D341Med (cell line): ENCODE measurements around the gene ABCG1.

Source experiments
- DNase-seq: peaks from one replicate; pipeline ENCODE4 v3.0.0; 2012; ENCODE audit warnings: low spot score

The ABCG1 gene

DNA sequence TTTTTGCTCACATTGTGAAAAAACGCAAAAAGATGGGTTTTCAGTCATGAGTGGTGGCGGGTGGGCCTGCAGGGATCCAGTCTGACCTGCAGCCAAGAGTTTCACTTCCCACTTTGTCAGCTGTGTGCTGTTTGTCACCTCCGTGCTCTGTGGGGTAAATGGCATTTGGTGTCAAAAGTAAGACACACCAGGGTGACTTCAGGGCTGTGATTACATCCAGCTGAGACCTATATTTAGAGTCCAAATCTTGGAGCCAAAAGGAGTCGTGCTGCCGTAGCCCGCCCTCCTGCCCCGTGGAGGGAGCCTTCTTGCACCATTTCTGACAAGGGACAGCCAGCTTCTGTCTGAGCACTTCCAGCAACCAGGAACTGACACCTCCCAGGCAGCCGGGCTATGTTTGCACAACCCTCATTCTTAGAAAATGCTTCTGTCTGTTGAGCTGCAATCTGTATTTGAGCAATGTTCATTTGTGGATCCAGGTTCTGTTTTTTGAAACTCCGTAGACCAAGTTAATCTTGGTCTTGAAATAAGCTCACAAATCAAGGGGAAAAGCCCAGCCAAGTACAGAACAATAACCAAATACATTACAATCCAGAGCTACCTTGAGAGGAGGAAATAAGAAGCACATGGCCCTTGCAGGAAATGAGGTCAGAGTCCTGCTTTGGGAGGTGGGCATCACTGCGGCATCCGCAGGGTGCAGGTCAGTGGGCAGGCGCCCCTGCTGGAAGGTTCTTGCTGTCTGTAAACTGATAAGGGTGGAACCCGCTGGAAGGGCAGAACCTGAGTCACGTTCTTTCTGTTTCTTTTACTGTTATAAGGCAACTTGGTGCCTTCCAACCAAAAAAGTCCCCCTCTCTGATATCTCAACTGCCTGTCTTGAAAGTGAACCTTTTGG, 14.4 kb downstream of the ABCG1 start:
- DNase-seq: no peak

DNA sequence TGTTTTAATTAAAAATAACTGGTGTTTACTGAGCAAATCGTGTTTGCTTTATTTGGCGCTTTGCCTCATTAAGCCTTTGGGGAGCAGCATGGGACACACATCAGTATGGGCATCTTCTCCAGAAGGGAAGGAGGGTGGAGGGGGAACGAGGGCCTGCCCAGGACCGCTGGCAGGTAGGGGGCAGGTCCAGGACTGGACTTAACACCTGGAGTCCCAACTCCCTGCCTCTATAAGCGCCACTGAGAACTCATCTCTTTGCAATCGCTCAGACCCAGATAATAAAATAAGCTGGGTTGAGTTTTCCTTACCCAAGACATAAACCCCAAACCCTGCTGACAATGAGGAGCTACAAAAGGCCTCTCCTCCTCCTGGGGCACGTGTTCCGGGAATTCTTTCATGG, 15.1 kb downstream of the ABCG1 start:
- no peak for DNase-seq

DNA sequence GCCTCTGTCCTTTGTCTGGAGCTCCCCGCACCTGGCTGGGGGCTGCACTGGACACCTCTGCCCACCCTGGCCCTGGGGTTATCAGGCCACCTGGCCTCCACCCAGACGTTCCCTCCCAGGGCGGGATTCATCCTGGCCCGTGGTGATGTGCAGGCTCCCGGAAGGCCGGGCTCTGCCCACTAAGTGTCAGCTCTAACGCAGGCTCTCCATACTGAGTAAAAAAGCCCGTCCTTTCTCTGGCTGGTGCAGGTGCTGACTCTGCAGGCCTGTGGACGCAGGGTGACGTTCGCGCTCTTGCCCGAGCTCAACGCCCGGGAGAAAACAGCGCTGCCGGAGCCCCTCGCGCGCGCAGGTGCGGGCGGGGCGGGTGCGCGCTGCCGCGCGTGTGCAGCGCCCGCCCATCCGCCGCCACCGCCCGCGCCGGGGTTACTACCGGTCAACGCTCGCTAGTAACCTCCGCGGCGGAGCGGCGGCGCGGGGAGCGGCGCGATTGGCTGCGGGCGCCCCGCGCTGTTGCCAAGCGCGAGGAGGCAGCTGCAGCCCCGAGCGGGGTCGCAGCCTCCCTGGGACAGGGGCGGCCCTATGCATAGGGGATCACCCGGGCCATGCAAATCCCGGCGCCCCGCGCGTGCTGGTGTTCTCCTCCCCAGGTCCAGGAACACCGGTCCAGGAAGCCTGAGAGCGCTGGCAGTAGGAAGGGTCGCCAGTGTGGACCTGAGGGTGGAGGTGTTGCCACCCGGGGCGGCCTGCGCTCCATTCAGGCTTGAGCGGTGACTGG, 15.7 kb downstream of the ABCG1 start:
- DNase-seq: peak; percentile 88

DNA sequence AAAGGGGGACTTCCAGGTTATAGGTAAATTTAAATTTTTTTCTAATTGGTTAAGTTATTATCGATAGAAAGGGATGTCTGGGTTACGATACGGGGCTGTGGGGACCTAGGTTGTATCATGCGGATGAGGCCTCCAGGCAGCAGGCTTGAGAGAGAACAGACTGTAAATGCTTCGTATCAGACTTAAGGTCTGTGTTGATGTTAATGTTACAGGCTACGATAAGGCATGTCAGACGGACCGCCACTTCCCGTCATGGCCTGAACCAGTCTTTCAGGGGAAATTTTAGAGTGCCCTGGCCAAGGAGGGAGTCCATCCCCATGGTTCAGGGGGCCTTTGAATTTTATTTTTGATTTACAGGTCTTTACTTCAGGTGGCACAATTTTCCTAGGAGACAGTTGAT, 16.7 kb downstream of the ABCG1 start:
- no peak for DNase-seq

DNA sequence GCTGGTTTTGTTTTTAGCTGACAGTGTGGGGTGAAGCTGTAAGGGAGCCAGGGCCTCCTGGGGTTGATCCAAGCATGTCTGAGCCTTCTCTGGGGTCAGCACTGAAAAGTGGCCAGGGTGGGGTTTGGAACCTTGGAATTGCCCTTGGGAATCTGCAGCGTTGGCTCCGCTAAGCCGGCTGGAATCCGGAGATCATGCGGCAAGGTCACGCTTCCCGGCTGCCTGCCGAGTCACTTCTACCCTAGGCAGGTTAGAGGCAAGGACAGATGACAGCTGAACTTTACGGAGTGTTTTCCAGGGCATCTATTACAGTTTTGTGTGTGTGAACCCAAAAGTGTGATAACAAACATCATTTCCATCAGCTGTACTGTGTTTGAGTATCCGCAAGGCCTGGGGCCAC, 17.1 kb downstream of the ABCG1 start:
- no peak for DNase-seq

DNA sequence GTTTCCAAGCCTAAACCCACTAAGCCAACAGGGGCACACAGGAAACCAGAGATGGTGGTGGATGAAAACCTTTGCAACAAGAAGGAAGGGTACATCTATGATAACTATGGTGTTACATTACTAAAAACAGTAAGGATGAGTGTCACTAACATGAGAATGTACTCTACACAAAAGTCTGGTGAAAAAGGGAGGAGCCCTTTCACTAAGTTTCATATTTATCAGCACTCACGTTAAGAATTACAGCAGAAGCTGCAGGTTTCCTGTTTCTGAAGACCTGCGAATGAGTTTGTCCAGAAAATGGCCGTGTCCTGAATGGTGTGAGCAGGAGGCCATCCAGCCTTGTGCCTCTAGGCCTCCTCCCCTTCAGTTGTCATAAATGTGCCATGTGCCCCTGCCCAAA, 17.8 kb downstream of the ABCG1 start:
- DNase-seq: no peak

DNA sequence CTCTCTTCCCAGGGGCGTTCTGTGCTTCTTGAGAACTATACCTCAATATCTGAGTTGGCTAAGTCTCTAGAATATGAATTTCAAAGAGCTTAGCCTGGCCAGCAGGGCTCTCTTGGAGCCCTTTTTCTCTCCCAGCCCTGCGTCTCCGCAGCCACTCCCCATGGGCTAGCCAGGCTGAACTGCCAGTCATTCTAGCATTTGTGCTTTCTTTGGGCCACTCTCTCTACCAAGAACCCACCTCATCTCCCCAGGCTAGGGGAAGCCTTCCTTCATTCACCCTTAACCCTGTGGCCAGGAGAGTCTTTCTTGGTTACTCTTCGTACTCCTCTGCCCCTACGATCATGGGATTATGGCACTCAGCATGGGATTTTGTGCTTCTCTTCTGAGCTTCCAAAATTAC, 18.2 kb downstream of the ABCG1 start:
- no peak for DNase-seq

DNA sequence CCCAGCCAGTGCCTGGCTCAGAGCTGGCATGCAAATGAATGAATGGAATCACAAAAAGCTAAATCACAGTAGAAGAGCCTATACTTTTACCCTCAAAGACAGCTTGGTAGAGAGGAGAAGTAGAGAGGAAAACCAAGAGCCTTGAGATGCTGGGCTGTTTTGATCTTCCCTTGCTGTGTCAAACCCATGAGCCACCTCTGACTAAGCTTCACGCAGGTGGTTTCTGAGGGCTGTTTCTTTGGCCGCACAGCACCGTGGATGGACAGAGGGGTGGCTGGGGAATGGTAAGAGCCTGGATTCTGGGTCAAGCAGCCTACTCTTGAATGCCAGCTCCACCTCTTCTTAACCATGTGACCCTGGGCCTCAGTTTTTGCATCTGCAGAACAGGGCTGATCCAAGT, 18.6 kb downstream of the ABCG1 start:
- no peak for DNase-seq

DNA sequence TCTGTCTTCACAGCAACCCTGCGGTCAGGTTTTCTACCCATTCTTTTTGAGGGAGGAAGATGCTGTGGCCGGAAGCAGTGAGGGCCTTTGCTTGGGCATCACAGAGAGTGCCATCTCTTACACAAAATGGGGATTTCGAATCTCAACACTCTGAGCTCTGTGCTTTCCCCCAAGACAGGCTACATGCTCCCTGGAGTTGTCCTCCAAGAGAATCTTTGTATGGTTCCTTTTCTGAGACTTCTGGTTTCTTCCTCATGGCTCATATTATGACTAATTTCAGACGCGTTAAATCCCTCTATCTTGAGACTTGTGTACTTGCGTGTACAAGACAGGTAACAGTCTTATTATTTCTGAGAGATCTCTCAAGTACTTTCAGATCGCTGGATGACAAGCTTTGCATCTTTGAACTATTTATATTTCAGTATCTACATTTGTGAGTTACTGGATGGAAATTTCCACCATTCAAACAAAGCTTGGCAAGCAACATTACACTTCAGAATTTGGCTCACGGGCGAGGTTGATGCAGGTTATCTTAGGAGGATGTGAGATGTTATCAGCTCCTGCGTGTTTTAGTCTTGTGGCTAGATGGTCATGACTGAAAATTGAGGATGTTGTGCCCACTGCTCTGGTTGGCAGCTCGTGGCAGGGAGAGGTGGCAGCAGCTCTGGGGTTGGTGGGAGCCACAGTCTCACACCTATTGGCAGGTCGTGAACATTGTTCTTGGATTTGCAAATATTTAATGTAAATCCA, 19.4 kb downstream of the ABCG1 start:
- no peak for DNase-seq

DNA sequence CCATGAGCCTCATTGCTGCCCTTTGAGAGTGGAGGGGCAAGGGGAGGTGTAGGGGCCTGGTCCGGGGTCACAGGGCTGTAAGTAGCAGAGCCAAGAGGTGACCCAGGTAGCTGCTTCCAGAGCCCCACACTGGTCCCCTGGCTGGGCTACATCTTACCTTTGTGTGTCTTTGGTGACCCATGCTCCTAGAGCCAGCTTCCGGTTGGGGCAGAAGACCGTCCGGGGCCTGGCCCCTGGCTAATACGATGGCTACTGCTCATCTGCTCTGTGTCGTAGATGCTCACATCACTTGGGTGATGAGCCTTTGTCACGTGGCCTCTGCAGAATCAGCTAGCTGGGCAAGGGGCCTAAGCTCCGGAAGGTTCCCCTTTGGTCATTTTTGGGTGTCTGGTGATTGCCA, 20.6 kb downstream of the ABCG1 start:
- DNase-seq: no peak

DNA sequence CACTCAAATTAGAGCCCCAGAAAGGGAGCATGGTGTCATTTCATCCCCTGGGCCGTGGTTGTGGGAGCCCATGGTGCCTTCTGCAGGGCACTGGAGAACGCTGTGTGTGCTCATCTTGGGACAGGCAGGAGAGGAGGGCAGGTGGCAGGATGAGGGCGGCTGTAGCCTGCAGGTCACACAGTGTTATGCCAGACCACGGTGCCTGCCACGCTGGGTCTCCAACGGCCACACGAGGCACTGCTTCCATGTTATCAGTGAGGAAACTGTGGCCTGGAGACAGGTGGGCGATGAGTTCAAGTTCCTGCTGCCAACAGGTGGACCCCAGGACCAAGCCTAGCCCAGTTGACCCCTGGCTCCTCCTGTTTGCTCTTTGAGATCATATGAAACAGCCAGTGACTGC, 21.0 kb downstream of the ABCG1 start:
- no peak for DNase-seq

DNA sequence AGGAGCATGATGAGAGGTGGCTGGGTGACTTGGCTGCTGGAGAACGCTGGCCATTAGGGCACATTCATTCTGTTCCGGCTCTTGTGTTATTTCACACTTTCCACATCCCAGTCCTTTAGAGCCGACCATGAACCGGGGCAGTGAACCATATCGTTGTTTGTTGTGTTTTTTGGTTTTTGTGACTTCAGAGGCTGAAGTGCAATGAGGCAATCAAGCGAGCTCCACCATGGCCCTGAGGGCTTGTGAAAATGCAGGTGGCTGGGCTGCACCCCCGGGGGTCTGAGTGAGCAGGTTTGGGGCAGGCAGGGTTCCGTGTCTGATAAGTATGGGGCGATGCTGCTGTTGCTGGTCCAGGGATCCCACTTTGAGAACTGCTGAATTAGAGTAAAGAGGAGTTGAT, 23.7 kb downstream of the ABCG1 start:
- DNase-seq: no peak

DNA sequence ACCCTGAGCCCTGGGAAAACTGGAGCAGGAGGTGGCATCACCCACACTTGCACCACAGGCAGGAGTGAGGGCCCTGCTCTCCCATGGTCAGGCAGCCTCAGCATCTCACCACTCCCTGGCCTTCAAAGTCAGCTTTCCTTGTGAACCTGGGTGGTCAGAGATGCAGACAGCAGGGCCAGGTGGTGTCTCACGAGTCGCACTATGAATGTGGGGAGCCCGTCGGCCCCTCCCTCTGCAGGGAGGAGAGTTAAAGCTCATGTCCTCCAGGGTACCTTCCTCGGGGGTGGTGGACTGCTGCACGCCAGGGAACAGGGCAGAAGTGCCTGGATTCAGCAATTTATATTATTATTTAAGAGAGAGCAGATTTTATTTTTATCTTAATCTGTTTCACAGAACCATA, 24.1 kb downstream of the ABCG1 start:
- DNase-seq: no peak

DNA sequence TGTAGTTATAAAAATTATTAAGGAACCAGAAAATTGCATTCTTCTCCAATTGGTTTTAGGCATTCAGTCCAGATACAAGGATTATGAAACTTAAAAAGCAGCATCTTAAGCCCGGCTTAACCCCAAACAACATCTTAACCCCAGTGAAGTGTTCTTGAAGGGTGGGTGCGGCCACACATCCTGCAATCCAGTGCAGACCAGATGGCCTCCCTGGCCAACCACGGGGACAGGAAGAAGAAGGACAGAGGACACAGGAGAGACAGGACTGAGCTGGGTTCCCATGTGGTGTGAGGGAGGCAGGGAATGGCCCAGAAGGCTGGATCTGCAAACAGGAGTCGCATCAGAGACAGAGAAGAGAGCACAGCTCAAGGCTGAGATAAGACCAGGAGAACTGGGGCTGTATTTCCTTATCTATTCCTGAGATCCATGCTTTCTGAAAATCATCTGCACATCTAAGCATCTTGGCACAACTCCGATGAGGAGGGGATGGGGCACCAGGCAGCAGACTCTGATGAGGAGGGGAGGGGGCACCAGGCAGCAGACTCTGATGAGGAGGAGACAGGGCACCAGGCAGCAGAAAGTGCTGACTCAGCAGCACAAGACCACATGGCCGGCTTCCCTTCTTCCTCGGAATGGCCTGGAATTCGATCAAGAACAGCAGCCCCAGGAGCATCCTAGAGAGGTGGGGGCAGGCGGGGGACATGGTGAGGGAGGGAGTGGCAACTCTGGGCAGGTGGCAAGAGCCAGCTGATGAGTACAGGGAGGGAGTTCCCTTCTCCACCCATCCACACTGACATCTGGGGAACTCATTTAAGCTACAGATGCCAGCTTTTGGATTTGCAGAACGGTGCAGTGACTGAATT, 26.6 kb downstream of the ABCG1 start:
- DNase-seq: no peak

DNA sequence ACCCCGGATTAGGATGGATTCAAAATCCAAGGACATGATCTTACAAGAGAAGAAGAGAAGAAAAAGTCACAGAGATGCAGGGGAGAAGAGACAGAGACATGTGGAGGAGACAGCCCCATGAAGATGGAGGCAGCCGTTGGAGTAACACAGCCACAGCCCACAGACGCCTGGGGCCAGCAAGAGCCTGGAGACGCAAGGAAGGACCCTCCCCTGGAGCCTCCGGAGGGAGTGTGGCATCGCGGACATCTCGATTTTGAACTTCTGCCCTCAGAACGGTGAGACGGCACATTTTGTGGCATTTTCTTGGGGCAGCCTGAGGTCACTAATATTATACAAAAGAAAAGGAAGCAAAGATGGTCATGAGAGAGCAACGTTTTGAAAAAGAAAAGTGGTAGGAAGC, 28.8 kb downstream of the ABCG1 start:
- no peak for DNase-seq

DNA sequence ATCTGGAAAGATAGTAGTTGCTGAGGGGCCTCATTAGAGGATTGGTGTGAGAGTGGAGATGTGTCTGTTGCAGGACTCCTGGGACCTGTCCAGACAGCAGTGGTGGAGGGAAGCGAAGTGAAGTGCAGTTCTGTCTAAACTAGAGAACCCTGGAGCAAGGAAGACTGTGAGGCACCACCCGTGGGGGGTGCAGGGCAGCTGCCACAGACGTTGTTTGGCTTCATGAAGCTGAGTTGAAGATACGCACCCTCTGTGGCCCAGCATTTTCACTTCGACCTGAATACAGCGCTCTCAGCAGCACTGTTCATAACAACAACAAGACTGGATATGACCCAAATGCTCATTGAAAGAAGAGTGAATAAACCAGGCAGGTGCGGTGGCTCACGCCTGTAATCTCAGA, 29.3 kb downstream of the ABCG1 start:
- DNase-seq: no peak

DNA sequence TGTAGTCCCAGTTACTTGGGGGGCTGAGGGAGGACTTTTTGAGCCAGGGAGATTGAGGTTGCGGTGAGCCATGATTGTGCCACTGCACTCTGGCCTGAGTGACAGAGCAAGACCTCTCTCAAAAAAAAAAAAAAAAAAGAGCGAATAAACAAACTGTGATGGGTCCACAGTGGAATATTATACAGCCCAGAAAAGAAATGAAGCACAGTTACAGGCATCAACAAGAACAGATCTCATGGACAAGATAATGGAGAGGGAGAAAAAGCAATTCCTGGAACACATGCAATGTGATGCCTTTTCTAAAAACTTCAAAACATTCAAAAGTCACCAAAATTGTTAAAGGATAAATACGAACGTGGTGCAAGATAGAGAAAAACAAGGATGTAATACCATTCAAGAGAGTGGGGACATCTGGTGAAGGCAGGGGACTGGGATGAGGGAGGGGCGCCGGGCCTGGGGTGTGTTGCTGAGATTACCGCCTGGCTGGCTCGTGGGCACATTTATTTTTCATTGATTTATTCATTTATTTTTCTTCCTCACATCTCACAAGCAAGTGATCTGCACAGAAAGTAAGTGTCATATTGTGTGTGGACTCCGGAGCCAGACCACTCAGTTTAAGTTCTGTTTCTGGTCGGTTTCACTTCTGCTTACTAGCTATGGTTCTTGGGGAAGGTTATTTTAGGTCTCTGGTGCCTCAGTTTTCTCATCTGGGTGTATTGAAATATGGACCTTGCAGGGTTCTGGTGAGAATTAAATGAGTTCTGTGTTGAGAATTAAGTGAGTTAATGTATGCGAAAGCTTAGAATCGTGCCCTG, 30.1 kb downstream of the ABCG1 start:
- no peak for DNase-seq

DNA sequence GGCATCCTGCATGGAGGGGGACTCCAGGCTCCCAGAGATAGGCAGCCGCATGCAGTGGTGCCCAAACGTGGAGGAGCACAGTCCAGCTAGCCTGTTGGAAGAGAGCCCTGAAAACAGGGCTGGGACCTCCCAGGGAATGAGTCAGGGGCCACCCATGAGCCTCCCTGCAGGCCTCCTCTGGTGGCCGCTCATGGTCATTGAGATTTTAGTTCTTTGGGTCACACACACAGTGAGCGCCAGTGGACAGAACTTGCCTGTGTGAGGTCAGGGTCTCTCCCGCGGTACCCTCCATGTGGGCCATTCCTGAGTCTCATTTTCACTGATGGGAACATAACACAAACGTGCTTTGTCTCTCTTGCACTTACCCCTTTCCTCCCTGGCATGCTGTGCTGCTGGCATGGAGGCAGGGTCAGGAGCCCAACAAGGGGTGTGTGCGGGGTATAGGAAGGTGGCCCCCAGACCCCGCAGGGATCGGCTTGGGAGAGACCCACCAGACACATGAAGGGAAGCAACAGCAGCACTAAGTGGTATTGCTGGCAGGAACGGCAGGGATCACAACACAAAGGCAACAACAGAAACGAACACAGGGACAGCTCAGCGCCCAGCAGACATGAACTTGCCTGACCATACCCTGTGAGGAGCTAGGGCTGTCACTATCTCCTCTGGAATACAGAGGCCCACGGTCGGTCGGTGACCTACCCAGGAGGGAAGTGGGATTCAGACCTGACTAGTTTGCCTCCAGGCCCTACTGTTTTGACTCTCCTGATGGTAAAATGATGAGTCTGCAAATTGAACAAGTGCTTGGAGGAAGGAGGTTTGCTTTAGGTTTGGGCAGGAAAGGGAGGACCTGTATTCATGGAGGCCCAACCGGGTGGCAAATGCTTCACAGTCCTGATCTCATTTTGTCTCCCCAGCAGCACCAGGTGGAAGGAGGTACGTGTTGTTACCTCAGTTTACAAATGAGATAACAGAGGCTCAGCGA, 31.8 kb downstream of the ABCG1 start:
- no peak for DNase-seq

DNA sequence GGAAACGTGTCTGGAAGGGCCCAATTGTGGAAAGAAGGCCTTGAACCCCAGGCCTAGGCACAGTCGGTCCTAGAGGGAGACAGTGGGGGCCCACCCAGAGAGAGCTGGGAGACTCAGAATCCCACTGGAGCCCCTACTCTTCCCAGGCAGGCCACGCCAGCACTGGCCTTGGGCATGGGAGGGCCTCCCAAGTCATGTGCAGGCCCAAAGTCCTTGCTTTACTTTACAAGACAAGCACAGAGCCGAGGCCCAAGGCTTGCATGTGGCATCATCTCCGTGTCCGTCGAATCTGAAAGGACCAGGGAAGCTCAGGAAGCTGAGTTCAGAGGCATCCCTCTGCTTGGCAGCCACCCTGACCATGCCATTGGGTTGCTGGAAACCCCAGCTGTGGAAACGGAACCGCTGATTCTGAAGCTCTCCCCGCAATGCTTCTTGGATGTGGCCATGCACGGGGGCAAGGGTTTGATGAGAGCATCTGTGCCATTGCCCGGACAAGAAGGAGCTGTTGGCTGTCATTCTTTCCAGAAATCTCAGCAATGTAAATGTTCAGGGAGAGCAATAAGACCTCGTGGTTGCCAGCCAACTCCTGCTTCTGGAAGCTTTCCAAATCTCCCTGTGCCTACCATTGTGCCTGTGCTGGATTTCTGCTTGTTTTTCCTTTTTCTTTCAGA, 32.8 kb downstream of the ABCG1 start:
- DNase-seq: no peak
